ENCODE results near the gene EEF1G. TPM values are rescaled to one million over a fixed set of nuclear protein-coding genes. Genes with fewer than 3 reads are reported as not detected.

The EEF1G gene
- total RNA-seq, 4 donors from 2014 or later = 1,070 to 1,712 (median 1,374) TPM

GRCh38 chr11:62615521-62615920 is 41.8 kb upstream of the EEF1G start:
- Histone ChIP-seq H3K9me3 (no peaks in the 10 kb centered on the region), H3K4me1 (peaks cover 2 to 42% (median 20%) of the 10 kb centered on the region in 3 donors), H3K36me3 (peaks cover 0 to 54% of the 10 kb centered on the region in 2 donors), H3K27ac (no peak overlapping the region), H3K27me3 (no peaks in the 10 kb centered on the region), H3K4me3 (no peak overlapping the region)
- no CpG with 5 or more reads among the region's 7 CpGs for WGBS, 2 donors (ENCODE audit: low coverage in 1 of 2)
- ATAC-seq = no peak
- TF ChIP-seq POLR2A (IDR thresholded peaks at IDR 0.05) = no peak

GRCh38 chr11:62614275-62614674 is 40.6 kb upstream of the EEF1G start:
- ATAC-seq = no peak
- 50 to 55% methylated on average over 1 to 7 of the region's 8 CpGs for WGBS, 2 donors (ENCODE audit: low coverage in 1 of 2)
- H3K9me3 ChIP-seq = no peaks in the 10 kb centered on the region
- H3K27me3 ChIP-seq = no peaks in the 10 kb centered on the region
- peak overlapping the region in 3 of 4 donors; percentile 96 to 98 (median 96) for H3K27ac ChIP-seq
- peaks cover 2 to 44% (median 21%) of the 10 kb centered on the region in 3 donors for H3K4me1 ChIP-seq
- H3K36me3 ChIP-seq = peaks cover 0 to 63% of the 10 kb centered on the region in 2 donors
- TF ChIP-seq CTCF (IDR thresholded peaks at IDR 0.05) = no peak
- TF ChIP-seq POLR2A (IDR thresholded peaks at IDR 0.05) = no peak
- no peak for TF ChIP-seq POLR2AphosphoS5 (IDR thresholded peaks at IDR 0.05)
- no peak for TF ChIP-seq EP300 (IDR thresholded peaks at IDR 0.05)
- H3K4me3 ChIP-seq = no peak overlapping the region

- Histone ChIP-seq H3K27ac (peak overlapping the region; percentile 93 to 98 (median 96)), H3K4me1 (peaks cover 2 to 42% (median 21%) of the 10 kb centered on the region in 3 donors), H3K27me3 (no peaks in the 10 kb centered on the region), H3K4me3 (peak overlapping the region in 1 of 2 donors; percentile 95), H3K36me3 (peaks cover 0 to 65% of the 10 kb centered on the region in 2 donors), H3K9me3 (no peaks in the 10 kb centered on the region)
- ATAC-seq = no peak
- no peak for TF ChIP-seq EP300 (IDR thresholded peaks at IDR 0.05)
- TF ChIP-seq POLR2AphosphoS5 (IDR thresholded peaks at IDR 0.05) = no peak
- 0% methylated on average over 2 of the region's 15 CpGs; no CpG with 5 or more reads in 1 of the 2 donors for WGBS, 2 donors (ENCODE audit: low coverage in 1 of 2)
Measured at GRCh38 chr11:62613291-62613778, 39.6 kb upstream of the EEF1G start.

GRCh38 chr11:62612366-62613290 is 38.9 kb upstream of the EEF1G start, which contains the start of the genes EML3 and ROM1:
EML3 (minus strand) TSS chr11:62612775; CDS start chr11:62612457, 318 bp downstream.
ROM1 (plus strand) TSS chr11:62613257; CDS start chr11:62613282, 25 bp downstream.
- H3K27me3 ChIP-seq = no peaks in the 10 kb centered on the region
- peak; percentile 88 for ATAC-seq
- peaks cover 2 to 42% (median 21%) of the 10 kb centered on the region in 3 donors for H3K4me1 ChIP-seq
- peak within 1 kb of the TSS; percentile 93 to 98 (median 96) for H3K27ac ChIP-seq
- WGBS, 2 donors (ENCODE audit: low coverage in 1 of 2) = no CpG with 5 or more reads among the region's 91 CpGs
- H3K9me3 ChIP-seq = no peaks in the 10 kb centered on the region
- H3K4me3 ChIP-seq = peak within 1 kb of the TSS; percentile 74 to 95
- peaks cover 0 to 68% of the 10 kb centered on the region in 2 donors for H3K36me3 ChIP-seq
- TF ChIP-seq CTCF (IDR thresholded peaks at IDR 0.05) = peak in 3 of 4 experiments; percentile 76 to 99 (median 92)
- peak; percentile 66 for TF ChIP-seq POLR2AphosphoS5 (IDR thresholded peaks at IDR 0.05)
- TF ChIP-seq EP300 (IDR thresholded peaks at IDR 0.05) = no peak
- peak in 1 of 2 donors; percentile 55 for TF ChIP-seq POLR2A (IDR thresholded peaks at IDR 0.05)

GRCh38 chr11:62611705-62612365 is 38.1 kb upstream of the EEF1G start:
- no peaks in the 10 kb centered on the region for H3K9me3 ChIP-seq

More at GRCh38 chr11:62611705-62612365, 38.1 kb upstream of the EEF1G start:
- WGBS, 2 donors (ENCODE audit: low coverage in 1 of 2) = 0% methylated on average over 4 to 18 of the region's 34 CpGs
- Histone ChIP-seq H3K36me3 (peaks cover 0 to 68% of the 10 kb centered on the region in 2 donors), H3K4me1 (peaks cover 2 to 42% (median 21%) of the 10 kb centered on the region in 3 donors), H3K27ac (peak overlapping the region; percentile 93 to 98 (median 96)), H3K27me3 (no peaks in the 10 kb centered on the region), H3K4me3 (peak overlapping the region; percentile 74 to 95)
- no peak for TF ChIP-seq POLR2A (IDR thresholded peaks at IDR 0.05)
- peak in 2 of 4 experiments; percentile 21 to 32 for TF ChIP-seq CTCF (IDR thresholded peaks at IDR 0.05)
- TF ChIP-seq POLR2AphosphoS5 (IDR thresholded peaks at IDR 0.05) = peak; percentile 11
- no peak for TF ChIP-seq EP300 (IDR thresholded peaks at IDR 0.05)
- ATAC-seq = peak; percentile 1
